ENCODE measurements around the gene ANGPTL1. TPM values are rescaled to one million over a fixed set of nuclear protein-coding genes. Genes with fewer than 3 reads are reported as not detected.

Gene ANGPTL1
- total RNA-seq, 6 experiments from 2014 or later: 1.2 to 10.0 (median 3.8) TPM

- TF ChIP-seq POLR2A (IDR thresholded peaks at IDR 0.05): no peak
- no peak for TF ChIP-seq CTCF (IDR thresholded peaks at IDR 0.05)
- no peak for ATAC-seq
- Histone ChIP-seq H3K27me3 (no peaks in the 10 kb centered on the region), H3K9me3 (no peaks in the 10 kb centered on the region), H3K4me3 (no peak overlapping the region), H3K27ac (no peak overlapping the region), H3K4me1 (peaks cover 0 to 17% (median 8%) of the 10 kb centered on the region in 4 donors), H3K36me3 (no peaks in the 10 kb centered on the region)
- DNase-seq: no peak
- WGBS (ENCODE audit: insufficient coverage, low coverage, low lambda C conversion rate, missing lambda C conversion rate): 88% methylated on average over 2 of the region's 2 CpGs
- intact Hi-C loops (cut with DNase I): no loop called here
Measured at GRCh38 chr1:178874966-178875365, 4.1 kb upstream of the ANGPTL1 start.

GRCh38 chr1:178871551-178872320, 859 bp upstream of the ANGPTL1 start:
- Histone ChIP-seq H3K9me3 (no peaks in the 10 kb centered on the region), H3K4me3 (peak overlapping the region in 2 of 3 donors; percentile 17 to 41), H3K27me3 (no peaks in the 10 kb centered on the region), H3K4me1 (peaks cover 0 to 22% (median 10%) of the 10 kb centered on the region in 4 donors), H3K36me3 (no peaks in the 10 kb centered on the region), H3K27ac (peak overlapping the region; percentile 30 to 87 (median 69))
- ATAC-seq (peak; percentile 76 to 84 (median 78)), DNase-seq (no peak)
- intact Hi-C loops (cut with DNase I): no loop called here
- TF ChIP-seq CTCF (IDR thresholded peaks at IDR 0.05) (no peak), POLR2A (IDR thresholded peaks at IDR 0.05) (no peak)

- no peak for ATAC-seq
- 17% methylated on average over 1 of the region's 1 CpG for WGBS (ENCODE audit: insufficient coverage, low coverage, low lambda C conversion rate, missing lambda C conversion rate)
Measured at GRCh38 chr1:178870221-178870620, 656 bp downstream of the ANGPTL1 start.

DNA sequence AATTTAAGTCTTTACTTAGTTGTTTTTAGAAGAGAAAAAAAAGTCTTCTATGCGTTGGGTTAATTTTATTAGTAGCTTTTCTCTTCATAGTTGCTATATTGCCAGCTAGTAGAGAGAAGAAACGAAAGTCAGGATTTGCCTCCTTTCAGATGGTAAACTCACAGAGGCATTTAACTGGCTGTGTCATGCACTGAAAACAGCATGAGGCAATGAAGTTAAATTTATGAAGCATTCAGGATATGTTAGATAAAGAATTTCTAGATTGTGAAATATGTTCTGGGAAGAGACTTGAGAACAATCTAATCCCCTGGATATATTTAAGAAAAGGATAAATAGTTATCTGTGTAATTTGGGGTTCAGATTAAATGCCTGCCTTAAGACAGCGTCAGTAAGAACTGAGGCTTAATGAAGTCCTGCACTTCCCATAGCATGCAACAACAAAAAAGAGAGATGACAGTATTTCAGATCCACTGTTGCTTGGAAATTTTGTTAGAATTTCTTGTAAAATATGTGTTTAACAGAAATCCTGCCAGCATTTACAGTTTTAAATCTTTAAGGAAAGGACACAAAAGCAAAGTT, 1.7 kb downstream of the ANGPTL1 start:
- intact Hi-C loops (cut with DNase I): no loop called here
- no peak for DNase-seq
- H3K9me3 ChIP-seq: no peaks in the 10 kb centered on the region
- peak overlapping the region in 2 of 3 donors; percentile 28 to 41 for H3K4me3 ChIP-seq
- no peaks in the 10 kb centered on the region for H3K27me3 ChIP-seq
- peak; percentile 39 to 60 (median 50) for ATAC-seq
- TF ChIP-seq POLR2A (IDR thresholded peaks at IDR 0.05) (no peak), CTCF (IDR thresholded peaks at IDR 0.05) (no peak)
- no peaks in the 10 kb centered on the region for H3K36me3 ChIP-seq
- peak overlapping the region; percentile 51 to 87 (median 69) for H3K27ac ChIP-seq
- 23% methylated on average over 3 of the region's 3 CpGs for WGBS (ENCODE audit: insufficient coverage, low coverage, low lambda C conversion rate, missing lambda C conversion rate)
- peaks cover 0 to 22% (median 10%) of the 10 kb centered on the region in 4 donors for H3K4me1 ChIP-seq

More at GRCh38 chr1:178870221-178870620, 656 bp downstream of the ANGPTL1 start:
- peak overlapping the region in 1 of 3 donors; percentile 41 for H3K4me3 ChIP-seq
- H3K9me3 ChIP-seq: no peaks in the 10 kb centered on the region
- no peak for TF ChIP-seq CTCF (IDR thresholded peaks at IDR 0.05)
- TF ChIP-seq POLR2A (IDR thresholded peaks at IDR 0.05): no peak
- H3K27me3 ChIP-seq: no peaks in the 10 kb centered on the region
- no peaks in the 10 kb centered on the region for H3K36me3 ChIP-seq
- intact Hi-C loops (cut with DNase I): no loop called here
- DNase-seq: no peak
- H3K27ac ChIP-seq: peak overlapping the region in 2 of 3 donors; percentile 69 to 87
- H3K4me1 ChIP-seq: peaks cover 0 to 22% (median 10%) of the 10 kb centered on the region in 4 donors
